ENCODE measurements around the gene SNRNP200.

SNRNP200 gene

GRCh38 chr2:96247009-96247408 is 58.3 kb downstream of the SNRNP200 start:
- no peak for TF ChIP-seq SNAI2 (CRISPR knock-in tag; IDR thresholded peaks at IDR 0.05)
- no peak for TF ChIP-seq ZNF70 (CRISPR knock-in tag; IDR thresholded peaks at IDR 0.05)
- no peak for TF ChIP-seq RARB (CRISPR knock-in tag; IDR thresholded peaks at IDR 0.05)
- no peak for TF ChIP-seq GLIS3 (CRISPR knock-in tag; IDR thresholded peaks at IDR 0.05)
- TF ChIP-seq BACH2 (CRISPR knock-in tag; IDR thresholded peaks at IDR 0.05; ENCODE audit: borderline replicate concordance): no peak
- no peak for TF ChIP-seq POU6F1 (CRISPR knock-in tag; IDR thresholded peaks at IDR 0.05; ENCODE audit: borderline replicate concordance, low read depth)
- TF ChIP-seq CSDC2 (CRISPR knock-in tag; IDR thresholded peaks at IDR 0.05): no peak
- TF ChIP-seq ESRRG (CRISPR knock-in tag; IDR thresholded peaks at IDR 0.05): no peak
- TF ChIP-seq TCF4 (CRISPR knock-in tag; IDR thresholded peaks at IDR 0.05; ENCODE audit: borderline replicate concordance): no peak
- TF ChIP-seq TOX (CRISPR knock-in tag; IDR thresholded peaks at IDR 0.05; ENCODE audit: borderline replicate concordance): no peak
- no peak for TF ChIP-seq CSRNP3 (CRISPR knock-in tag; IDR thresholded peaks at IDR 0.05)
- TF ChIP-seq ISL1 (CRISPR knock-in tag; IDR thresholded peaks at IDR 0.05): no peak
- no peak for TF ChIP-seq ZFP3 (CRISPR knock-in tag; IDR thresholded peaks at IDR 0.05)
- no peak for TF ChIP-seq ZNF8 (CRISPR knock-in tag; IDR thresholded peaks at IDR 0.05)
- no peak for TF ChIP-seq CREB5 (CRISPR knock-in tag; IDR thresholded peaks at IDR 0.05; ENCODE audit: low read depth)
- TF ChIP-seq OSR1 (CRISPR knock-in tag; IDR thresholded peaks at IDR 0.05): no peak
- no peak for TF ChIP-seq PPARA (CRISPR knock-in tag; IDR thresholded peaks at IDR 0.05; ENCODE audit: borderline replicate concordance)
- TF ChIP-seq ZC3H10 (CRISPR knock-in tag; IDR thresholded peaks at IDR 0.05): no peak
- TF ChIP-seq ARNTL (CRISPR knock-in tag; IDR thresholded peaks at IDR 0.05; ENCODE audit: borderline replicate concordance, low read depth): no peak
- ATAC-seq: no peak

- no peak for ATAC-seq
- TF ChIP-seq ZNF70 (CRISPR knock-in tag; IDR thresholded peaks at IDR 0.05): no peak
- no peak for TF ChIP-seq POU6F1 (CRISPR knock-in tag; IDR thresholded peaks at IDR 0.05; ENCODE audit: borderline replicate concordance, low read depth)
- no peak for TF ChIP-seq RARB (CRISPR knock-in tag; IDR thresholded peaks at IDR 0.05)
- no peak for TF ChIP-seq GLIS3 (CRISPR knock-in tag; IDR thresholded peaks at IDR 0.05)
- TF ChIP-seq ISL1 (CRISPR knock-in tag; IDR thresholded peaks at IDR 0.05): no peak
- no peak for TF ChIP-seq ARNTL (CRISPR knock-in tag; IDR thresholded peaks at IDR 0.05; ENCODE audit: borderline replicate concordance, low read depth)
- no peak for TF ChIP-seq BACH2 (CRISPR knock-in tag; IDR thresholded peaks at IDR 0.05; ENCODE audit: borderline replicate concordance)
- no peak for TF ChIP-seq ZFP30 (CRISPR knock-in tag; IDR thresholded peaks at IDR 0.05)
- TF ChIP-seq TSHZ2 (CRISPR knock-in tag; IDR thresholded peaks at IDR 0.05): no peak
- no peak for TF ChIP-seq ZNF8 (CRISPR knock-in tag; IDR thresholded peaks at IDR 0.05)
- no peak for TF ChIP-seq PATZ1 (CRISPR knock-in tag; IDR thresholded peaks at IDR 0.05; ENCODE audit: borderline replicate concordance)
- no peak for TF ChIP-seq OSR1 (CRISPR knock-in tag; IDR thresholded peaks at IDR 0.05)
- no peak for TF ChIP-seq SNAI2 (CRISPR knock-in tag; IDR thresholded peaks at IDR 0.05)
- TF ChIP-seq PPARA (CRISPR knock-in tag; IDR thresholded peaks at IDR 0.05; ENCODE audit: borderline replicate concordance): no peak
- no peak for TF ChIP-seq CSDC2 (CRISPR knock-in tag; IDR thresholded peaks at IDR 0.05)
- TF ChIP-seq TCF4 (CRISPR knock-in tag; IDR thresholded peaks at IDR 0.05; ENCODE audit: borderline replicate concordance): no peak
- no peak for TF ChIP-seq ZC3H10 (CRISPR knock-in tag; IDR thresholded peaks at IDR 0.05)
Observed at GRCh38 chr2:96245609-96246390, 59.5 kb downstream of the SNRNP200 start.

Measured in SK-N-SH treated with all-trans-retinoic acid at 6 μM for 48 hours (cell line).